GM23248 (cell line): ENCODE results near the gene B4GALT6. TPM values are rescaled to one million over a fixed set of nuclear protein-coding genes. Genes with fewer than 3 reads are reported as not detected.
A peak's percentile ranks its signal among the peaks of the same experiment; 100 is the strongest.

Source experiments
- DNase-seq: peaks from one replicate; pipeline ENCODE4 v3.0.0-alpha.2; 2015
- H2AFZ ChIP-seq: fragments of 200-600 bp; sonication (generic); 2 replicates; pipeline ENCODE4 v1.6.1; 2016; ENCODE audit warnings: antibody characterized with exemption
- H3F3A ChIP-seq: fragments of 200-600 bp; sonication (generic); 2 replicates; pipeline ENCODE4 v1.6.1; 2016; ENCODE audit warnings: mild to moderate bottlenecking, antibody characterized with exemption, mixed run types; ENCODE audit not compliant: insufficient read depth
- H3K27ac ChIP-seq: fragments of 200-600 bp; sonication (generic); 2 replicates; pipeline ENCODE4 v1.5.1; 2016; ENCODE audit warnings: mild to moderate bottlenecking
- H3K27me3 ChIP-seq: fragments of 200-600 bp; sonication (generic); replicated peaks from 2 replicates; pipeline ENCODE4 v1.6.1; 2016; ENCODE audit warnings: mild to moderate bottlenecking; ENCODE audit not compliant: insufficient read depth
- H3K36me3 ChIP-seq: fragments of 200-600 bp; sonication (generic); 2 replicates; pipeline ENCODE4 v1.6.1; 2016; ENCODE audit warnings: low read depth, mild to moderate bottlenecking
- H3K4me1 ChIP-seq: fragments of 200-600 bp; sonication (generic); 2 replicates; pipeline ENCODE4 v1.6.1; 2016; ENCODE audit warnings: mild to moderate bottlenecking; ENCODE audit not compliant: insufficient read depth
- H3K4me2 ChIP-seq: fragments of 200-600 bp; sonication (generic); one replicate; pipeline ENCODE4 v1.6.1; 2016; ENCODE audit warnings: mild to moderate bottlenecking; ENCODE audit not compliant: unreplicated experiment
- H3K4me3 ChIP-seq: fragments of 200-600 bp; sonication (generic); 2 replicates; pipeline ENCODE4 v1.5.1; 2016; ENCODE audit warnings: mild to moderate bottlenecking
- H3K79me2 ChIP-seq: fragments of 200-600 bp; sonication (generic); 2 replicates; pipeline ENCODE4 v1.6.1; 2016; ENCODE audit warnings: mild to moderate bottlenecking; ENCODE audit not compliant: insufficient read depth
- H3K9ac ChIP-seq: fragments of 200-600 bp; sonication (generic); 2 replicates; pipeline ENCODE4 v1.6.1; 2016; ENCODE audit warnings: mild to moderate bottlenecking
- H3K9me2 ChIP-seq: fragments of 200-600 bp; sonication (generic); 2 replicates; pipeline ENCODE4 v1.6.1; 2016; ENCODE audit warnings: mixed run types, mild to moderate bottlenecking, moderate library complexity; ENCODE audit not compliant: insufficient read depth
- H3K9me3 ChIP-seq: fragments of 200-600 bp; sonication (generic); one replicate; pipeline ENCODE4 v1.6.1; 2017; ENCODE audit warnings: low read depth
- H4K20me1 ChIP-seq: fragments of 200-600 bp; sonication (generic); 2 replicates; pipeline ENCODE4 v1.6.0; 2016; ENCODE audit not compliant: insufficient read depth
- EZH2 ChIP-seq: fragments of 200-600 bp; sonication (generic); IDR thresholded peaks from 2 replicates; pipeline ENCODE4 v1.6.1; 2018; ENCODE audit warnings: antibody characterized with exemption, mild to moderate bottlenecking; ENCODE audit not compliant: insufficient read depth, poor library complexity, severe bottlenecking
- EZH2phosphoT487 ChIP-seq: fragments of 200-600 bp; sonication (generic); IDR thresholded peaks from 2 replicates; pipeline ENCODE4 v1.6.1; 2018; ENCODE audit warnings: antibody characterized with exemption, moderate library complexity, mild to moderate bottlenecking, low read depth; ENCODE audit not compliant: insufficient read depth
- WGBS, 2 experiments: methylation state at CpG; one replicate each; pipeline ENCODE4 v1.1.6; 2015 to 2017; ENCODE audit warnings: low lambda C conversion rate in 2 of 2, low coverage in 1 of 2; ENCODE audit errors: missing lambda C conversion rate in 2 of 2; 5-methylcytosine and 5-hydroxymethylcytosine counted together
- in situ Hi-C: fragments of 300-500 bp; cut with MboI; formaldehyde crosslinking; loops from 2 replicates; pipeline ENCODE4 v1.15.0; 2020
- polyA plus RNA-seq: library from polyadenylated mRNA; unstranded; fragments of >200 nt; fragmentation: Nextera tagmentation; extraction: Ambion mirVana; gene quantifications from 2 replicates; pipeline ENCODE4 v1.2.1, GENCODE V29; 2016
- total RNA-seq: library from RNA; depleted of rRNA; stranded (reverse); fragments of >200 nt; shearing (Covaris generic); gene quantifications from 2 replicates; pipeline ENCODE4 v1.2.3, GENCODE V29; 2014

B4GALT6 gene
- total and polyA plus RNA-seq, 2 experiments from 2014 or later = 1.2 to 2.4 TPM

DNA sequence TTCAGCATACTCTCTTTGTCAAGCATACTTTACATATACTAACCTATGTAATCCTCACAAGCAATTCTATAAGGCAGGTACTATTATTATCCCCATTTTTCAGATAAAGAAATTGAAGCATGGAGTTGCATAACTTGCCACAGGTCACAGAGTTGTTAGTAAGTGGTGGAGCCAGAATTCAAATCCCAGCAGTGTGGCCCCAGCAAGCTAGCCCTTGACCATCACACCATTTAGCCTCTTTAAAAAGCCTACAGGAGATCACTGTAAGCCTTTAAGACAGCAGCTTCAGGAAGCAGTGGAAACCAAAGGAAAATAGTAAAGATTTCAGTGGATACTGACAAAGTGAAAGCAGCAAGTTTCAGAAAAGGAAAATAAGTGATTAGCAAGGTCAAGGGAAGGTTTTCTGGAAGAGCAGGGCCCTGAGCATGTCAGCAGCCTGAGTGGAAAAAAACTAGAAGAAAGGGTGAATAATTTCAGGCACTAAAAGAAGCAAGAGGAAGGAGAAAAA, 11.7 kb downstream of the B4GALT6 start:
- no peaks in the 10 kb centered on the region for H3K9me3 ChIP-seq
- no peak overlapping the region for H2AFZ ChIP-seq
- no peak overlapping the region for H3K4me3 ChIP-seq
- no peak for DNase-seq
- H3K79me2 ChIP-seq = no peaks in the 10 kb centered on the region
- no peaks in the 10 kb centered on the region; the same call in 1 of the 2 replicates for H3K4me1 ChIP-seq
- no peak overlapping the region for H3K27ac ChIP-seq
- H3K27me3 ChIP-seq = no peaks in the 10 kb centered on the region
- H3K36me3 ChIP-seq = no peaks in the 10 kb centered on the region
- H4K20me1 ChIP-seq = no peaks in the 10 kb centered on the region
- H3K9me2 ChIP-seq = no peaks in the 10 kb centered on the region
- no peak for TF ChIP-seq EZH2phosphoT487
- TF ChIP-seq EZH2 = no peak
- H3K9ac ChIP-seq = no peak overlapping the region
- no peaks in the 10 kb centered on the region; the same call in 1 of the 2 replicates for H3F3A ChIP-seq
- no peak overlapping the region for H3K4me2 ChIP-seq
- in situ Hi-C loops = no loop called here

DNA sequence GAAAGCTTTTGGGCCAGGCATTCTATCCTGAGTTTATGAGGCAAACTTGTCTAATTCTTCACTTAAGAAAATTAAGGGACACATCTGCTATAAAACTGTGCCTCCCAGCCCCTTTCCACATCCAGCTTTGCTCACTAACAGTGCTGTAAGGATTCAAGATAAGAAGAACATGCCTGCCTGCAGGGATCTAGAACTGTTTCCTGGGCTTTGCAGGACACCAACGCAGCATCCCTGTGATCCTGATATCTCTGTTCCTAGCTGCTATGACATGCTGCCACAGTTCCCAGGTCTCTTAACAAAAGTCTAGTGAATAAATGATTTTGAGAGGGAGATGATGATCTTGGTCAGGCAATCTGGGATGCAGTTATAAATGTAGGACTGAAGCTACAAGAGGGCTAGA, 12.4 kb downstream of the B4GALT6 start:
- H3K9me2 ChIP-seq = no peaks in the 10 kb centered on the region
- no peak overlapping the region for H3K27ac ChIP-seq
- no peaks in the 10 kb centered on the region for H4K20me1 ChIP-seq
- H3F3A ChIP-seq = peaks cover 3% of the 10 kb centered on the region; the same call in 1 of the 2 replicates
- H3K4me1 ChIP-seq = peaks cover 5% of the 10 kb centered on the region
- whole genome bisulfite sequencing, 2 experiments = 80 to 100% methylated on average over 1 of the region's 1 CpG
- TF ChIP-seq EZH2 (no peak), EZH2phosphoT487 (no peak)
- no peaks in the 10 kb centered on the region for H3K9me3 ChIP-seq
- no peak overlapping the region for H3K4me2 ChIP-seq
- H3K79me2 ChIP-seq = no peaks in the 10 kb centered on the region
- no peaks in the 10 kb centered on the region for H3K36me3 ChIP-seq
- in situ Hi-C loops = no loop called here
- no peak overlapping the region for H3K9ac ChIP-seq
- no peak overlapping the region for H3K4me3 ChIP-seq
- H2AFZ ChIP-seq = no peak overlapping the region
- DNase-seq = no peak
- no peaks in the 10 kb centered on the region for H3K27me3 ChIP-seq

DNA sequence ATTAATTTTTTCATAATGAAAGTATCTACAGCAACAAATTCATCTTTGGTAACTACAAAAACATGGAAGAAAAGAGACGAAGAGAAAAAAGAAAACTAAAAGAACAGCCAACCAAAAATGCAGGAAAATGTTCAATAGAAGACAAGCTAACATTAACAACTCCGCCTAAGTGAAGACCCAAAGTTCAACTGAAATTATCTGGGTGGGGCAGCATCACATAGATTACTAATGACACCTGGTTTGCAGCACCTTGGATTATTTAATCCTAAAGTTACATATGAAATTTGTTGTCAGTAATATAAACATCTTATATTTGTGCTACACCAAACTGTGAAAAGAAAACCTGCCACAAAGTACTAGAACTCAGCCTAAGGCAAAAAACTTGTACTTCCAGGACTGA, 14.8 kb downstream of the B4GALT6 start:
- Histone ChIP-seq H3K79me2 (no peaks in the 10 kb centered on the region), H3K9ac (no peak overlapping the region), H3K4me2 (no peak overlapping the region), H3F3A (peaks cover 7% of the 10 kb centered on the region), H4K20me1 (no peaks in the 10 kb centered on the region), H3K4me3 (no peak overlapping the region), H3K9me2 (no peaks in the 10 kb centered on the region), H3K27ac (no peak overlapping the region), H3K27me3 (no peaks in the 10 kb centered on the region), H3K9me3 (no peaks in the 10 kb centered on the region), H3K36me3 (no peaks in the 10 kb centered on the region), H2AFZ (no peak overlapping the region), H3K4me1 (peaks cover 7% of the 10 kb centered on the region)
- in situ Hi-C loops = no loop called here
- 85 to 87% methylated on average over 2 of the region's 2 CpGs for WGBS, 2 experiments
- DNase-seq = no peak
- no peak for TF ChIP-seq EZH2
- TF ChIP-seq EZH2phosphoT487 = no peak

DNA sequence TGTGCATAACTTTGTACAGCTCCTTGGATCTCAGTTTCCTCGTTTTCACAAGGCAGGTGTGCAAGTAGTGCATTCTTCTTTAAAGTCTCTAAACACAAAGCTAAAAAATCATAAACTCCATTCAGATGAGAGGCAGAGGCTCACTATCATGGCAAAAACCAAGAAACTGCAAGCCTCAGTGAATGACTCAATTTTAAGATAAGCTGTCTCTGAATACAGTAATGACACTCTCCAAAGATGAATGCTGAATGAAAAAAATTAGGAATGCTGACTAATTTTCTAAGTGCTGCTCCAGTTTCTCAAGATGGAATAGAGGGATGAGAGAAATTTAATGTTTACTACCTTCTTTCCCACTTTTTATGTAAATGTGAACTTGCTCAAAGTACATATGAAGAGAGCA, 17.2 kb downstream of the B4GALT6 start:
- Histone ChIP-seq H3K4me2 (no peak overlapping the region), H3K36me3 (no peaks in the 10 kb centered on the region), H3K79me2 (no peaks in the 10 kb centered on the region), H3F3A (peaks cover 9% of the 10 kb centered on the region), H3K27me3 (no peaks in the 10 kb centered on the region), H3K9me3 (no peaks in the 10 kb centered on the region), H2AFZ (no peak overlapping the region), H3K9me2 (no peaks in the 10 kb centered on the region), H3K4me1 (peaks cover 10% of the 10 kb centered on the region), H3K4me3 (no peak overlapping the region), H3K27ac (no peak overlapping the region), H3K9ac (no peak overlapping the region), H4K20me1 (no peaks in the 10 kb centered on the region)
- in situ Hi-C loops = no loop called here
- peak; percentile 55 for DNase-seq
- WGBS, 2 experiments = 78 to 95% methylated on average over 1 of the region's 1 CpG
- no peak for TF ChIP-seq EZH2
- no peak for TF ChIP-seq EZH2phosphoT487

DNA sequence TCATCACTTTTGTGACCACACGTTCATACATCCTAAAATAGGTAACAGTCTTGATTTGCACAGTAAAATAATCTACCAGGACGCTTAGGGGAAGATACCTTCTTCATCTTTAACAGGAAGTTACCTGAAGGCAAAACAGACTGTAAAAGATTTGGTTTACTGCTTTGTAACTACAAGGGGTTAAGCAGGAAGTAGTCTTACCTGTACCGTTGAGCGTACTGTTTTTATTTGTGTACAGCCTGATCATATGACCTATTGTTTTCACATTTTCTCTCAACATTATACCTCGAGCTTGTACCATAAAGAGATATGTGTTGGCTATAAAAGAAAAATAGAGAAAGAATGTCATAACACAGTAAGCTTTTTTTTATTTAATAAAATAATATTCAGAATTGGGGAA, 18.3 kb downstream of the B4GALT6 start:
- Histone ChIP-seq H3K4me1 (peaks cover 16% of the 10 kb centered on the region), H3K27me3 (no peaks in the 10 kb centered on the region), H3K4me3 (no peak overlapping the region), H2AFZ (no peak overlapping the region), H4K20me1 (no peaks in the 10 kb centered on the region), H3K9me2 (no peaks in the 10 kb centered on the region), H3F3A (peaks cover 13% of the 10 kb centered on the region), H3K79me2 (no peaks in the 10 kb centered on the region), H3K36me3 (no peaks in the 10 kb centered on the region), H3K4me2 (no peak overlapping the region), H3K9me3 (no peaks in the 10 kb centered on the region), H3K9ac (no peak overlapping the region), H3K27ac (no peak overlapping the region)
- 88 to 91% methylated on average over 5 of the region's 5 CpGs for WGBS, 2 experiments
- in situ Hi-C loops = no loop called here
- no peak for TF ChIP-seq EZH2phosphoT487
- TF ChIP-seq EZH2 = no peak
- DNase-seq = no peak
